Mesothelial cell of epicardium (in vitro differentiated cells): ENCODE data around the gene MMP11. TPM values are rescaled to one million over a fixed set of nuclear protein-coding genes. Genes with fewer than 3 reads are reported as not detected.

Experiments
- DNase-seq, 2 experiments: peaks; one replicate each; pipeline ENCODE4 v3.0.0; 2021; ENCODE audit warnings: low spot score in 2 of 2; ENCODE audit not compliant: unreplicated experiment in 2 of 2
- H3K27ac Mint-ChIP-seq: 2 replicates; pipeline ENCODE4 v1.8.0; 2021; ENCODE audit warnings: mixed read lengths
- H3K27me3 Mint-ChIP-seq: 2 replicates; pipeline ENCODE4 v1.8.0; 2021; ENCODE audit warnings: low read depth, mixed read lengths
- H3K36me3 Mint-ChIP-seq: 2 replicates; pipeline ENCODE4 v1.8.0; 2021; ENCODE audit warnings: mixed read lengths
- H3K4me1 Mint-ChIP-seq: 2 replicates; pipeline ENCODE4 v1.8.0; 2021; ENCODE audit warnings: mixed read lengths
- H3K4me3 Mint-ChIP-seq: 2 replicates; pipeline ENCODE4 v1.8.0; 2021; ENCODE audit warnings: mild to moderate bottlenecking, moderate library complexity, mixed read lengths
- H3K9me3 Mint-ChIP-seq: 2 replicates; pipeline ENCODE4 v1.8.0; 2021; ENCODE audit warnings: mixed read lengths
- total RNA-seq: library from RNA; stranded (reverse); gene quantifications from 3 replicates; pipeline ENCODE4 v1.2.1, GENCODE V29; 2021
- TF ChIP-seq, protein P1 (sequence below): fragments of 200-600 bp; sonication (generic); IDR thresholded peaks from one replicate; pipeline ENCODE4 v1.5.0; 2021; ENCODE audit warnings: antibody characterized with exemption; ENCODE audit not compliant: unreplicated experiment

The MMP11 gene
- total RNA-seq, 1 donor from 2014 or later, result 566 TPM

DNA sequence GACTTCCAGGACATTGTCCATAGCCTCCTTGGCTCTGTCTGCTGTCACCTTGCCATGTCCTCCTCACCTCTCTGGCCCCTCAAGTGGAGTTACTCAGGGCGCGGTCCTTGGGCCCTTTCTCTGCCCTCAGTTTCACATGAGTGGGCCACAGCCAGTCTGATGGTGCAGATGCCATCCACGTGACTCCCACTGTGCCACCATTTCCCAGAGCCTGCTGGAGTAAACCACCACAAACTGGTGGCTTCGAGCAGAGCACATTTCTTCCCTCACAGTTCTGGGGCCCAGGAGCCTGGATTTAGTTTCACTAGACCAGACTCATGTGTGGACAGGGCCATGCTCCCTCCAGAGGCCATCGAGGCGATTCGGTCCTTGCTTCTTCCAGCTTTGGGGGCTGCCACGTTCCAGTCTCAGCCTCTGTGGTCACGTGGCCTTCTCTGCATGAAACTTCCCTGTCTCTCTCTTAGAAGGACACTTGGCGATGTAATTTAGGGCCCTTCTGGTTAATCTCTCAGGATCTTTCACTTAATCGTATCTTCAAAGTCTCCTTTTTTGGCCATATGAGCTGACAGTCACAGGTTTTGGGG is 28.7 kb downstream of the MMP11 start:
- DNase-seq, result no peak
- TF ChIP-seq, protein P1, sequence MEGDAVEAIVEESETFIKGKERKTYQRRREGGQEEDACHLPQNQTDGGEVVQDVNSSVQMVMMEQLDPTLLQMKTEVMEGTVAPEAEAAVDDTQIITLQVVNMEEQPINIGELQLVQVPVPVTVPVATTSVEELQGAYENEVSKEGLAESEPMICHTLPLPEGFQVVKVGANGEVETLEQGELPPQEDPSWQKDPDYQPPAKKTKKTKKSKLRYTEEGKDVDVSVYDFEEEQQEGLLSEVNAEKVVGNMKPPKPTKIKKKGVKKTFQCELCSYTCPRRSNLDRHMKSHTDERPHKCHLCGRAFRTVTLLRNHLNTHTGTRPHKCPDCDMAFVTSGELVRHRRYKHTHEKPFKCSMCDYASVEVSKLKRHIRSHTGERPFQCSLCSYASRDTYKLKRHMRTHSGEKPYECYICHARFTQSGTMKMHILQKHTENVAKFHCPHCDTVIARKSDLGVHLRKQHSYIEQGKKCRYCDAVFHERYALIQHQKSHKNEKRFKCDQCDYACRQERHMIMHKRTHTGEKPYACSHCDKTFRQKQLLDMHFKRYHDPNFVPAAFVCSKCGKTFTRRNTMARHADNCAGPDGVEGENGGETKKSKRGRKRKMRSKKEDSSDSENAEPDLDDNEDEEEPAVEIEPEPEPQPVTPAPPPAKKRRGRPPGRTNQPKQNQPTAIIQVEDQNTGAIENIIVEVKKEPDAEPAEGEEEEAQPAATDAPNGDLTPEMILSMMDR, result no peak
- no peak overlapping the region for H3K27ac Mint-ChIP-seq
- H3K9me3 Mint-ChIP-seq, result no peaks in the 10 kb centered on the region
- H3K27me3 Mint-ChIP-seq, result no peaks in the 10 kb centered on the region
- H3K36me3 Mint-ChIP-seq, result peaks cover 52% of the 10 kb centered on the region
- no peak overlapping the region for H3K4me3 Mint-ChIP-seq
- H3K4me1 Mint-ChIP-seq, result peaks cover 15% of the 10 kb centered on the region

GRCh38 chr22:23801886-23802377 is 29.3 kb downstream of the MMP11 start:
- no peak overlapping the region for H3K4me3 Mint-ChIP-seq
- no peaks in the 10 kb centered on the region for H3K9me3 Mint-ChIP-seq
- peaks cover 10% of the 10 kb centered on the region for H3K4me1 Mint-ChIP-seq
- TF ChIP-seq, protein P1, result no peak
- no peak overlapping the region for H3K27ac Mint-ChIP-seq
- H3K27me3 Mint-ChIP-seq, result no peaks in the 10 kb centered on the region
- DNase-seq, result no peak
- H3K36me3 Mint-ChIP-seq, result peaks cover 50% of the 10 kb centered on the region

- Mint-ChIP-seq H3K27ac (peak overlapping the region; percentile 41), H3K36me3 (peaks cover 50% of the 10 kb centered on the region), H3K4me1 (peaks cover 10% of the 10 kb centered on the region), H3K4me3 (no peak overlapping the region), H3K9me3 (no peaks in the 10 kb centered on the region), H3K27me3 (no peaks in the 10 kb centered on the region)
- TF ChIP-seq, protein P1, result no peak
- no peak for DNase-seq
Observed at GRCh38 chr22:23803001-23803819, 30.6 kb downstream of the MMP11 start.

- no peaks in the 10 kb centered on the region for H3K9me3 Mint-ChIP-seq
- peaks cover 10% of the 10 kb centered on the region for H3K4me1 Mint-ChIP-seq
- H3K27me3 Mint-ChIP-seq, result no peaks in the 10 kb centered on the region
- H3K36me3 Mint-ChIP-seq, result peaks cover 47% of the 10 kb centered on the region
- no peak for DNase-seq
- TF ChIP-seq, protein P1, result no peak
- peak overlapping the region; percentile 85 for H3K27ac Mint-ChIP-seq
- no peak overlapping the region for H3K4me3 Mint-ChIP-seq
Observed at GRCh38 chr22:23804781-23805291, 32.2 kb downstream of the MMP11 start.

DNA sequence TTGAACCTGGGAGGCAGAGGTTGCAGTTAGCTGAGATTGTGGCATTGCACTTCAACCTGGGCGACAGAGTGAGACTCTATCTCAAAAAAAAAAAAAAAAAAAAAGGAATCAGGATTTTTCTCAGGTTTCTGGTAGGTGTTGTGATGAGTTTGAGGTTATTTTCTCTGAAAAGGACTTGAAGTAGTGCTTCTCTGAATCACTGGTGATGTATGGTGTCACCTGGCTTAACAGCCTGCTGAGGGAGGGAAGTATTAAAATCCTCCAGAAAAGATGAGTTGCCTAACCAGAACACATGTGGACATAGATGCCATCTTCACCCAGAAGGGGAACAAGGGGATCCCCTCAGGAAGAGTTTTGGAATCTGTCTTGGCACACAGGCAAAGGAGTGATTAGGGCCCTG is 34.2 kb downstream of the MMP11 start:
- H3K36me3 Mint-ChIP-seq, result peaks cover 44% of the 10 kb centered on the region

More for the DNA sequence above, 34.2 kb downstream of the MMP11 start:
- Mint-ChIP-seq H3K4me1 (peaks cover 12% of the 10 kb centered on the region), H3K9me3 (no peaks in the 10 kb centered on the region), H3K27me3 (no peaks in the 10 kb centered on the region), H3K27ac (no peak overlapping the region), H3K4me3 (no peak overlapping the region)
- DNase-seq, result no peak
- TF ChIP-seq, protein P1, result no peak
